ENCODE measurements around the gene AMHR2.

AMHR2 gene

GRCh38 chr12:53453953-53454640, 30.4 kb downstream of the AMHR2 start:
- no peak for DNase-seq

GRCh38 chr12:53454707-53455106, 31.1 kb downstream of the AMHR2 start:
- DNase-seq: no peak

- DNase-seq: no peak
These were observed 33.2 kb downstream of the AMHR2 start for GRCh38 chr12:53456654-53457366.

GRCh38 chr12:53459097-53459496, 35.4 kb downstream of the AMHR2 start:
- DNase-seq: no peak

DNA sequence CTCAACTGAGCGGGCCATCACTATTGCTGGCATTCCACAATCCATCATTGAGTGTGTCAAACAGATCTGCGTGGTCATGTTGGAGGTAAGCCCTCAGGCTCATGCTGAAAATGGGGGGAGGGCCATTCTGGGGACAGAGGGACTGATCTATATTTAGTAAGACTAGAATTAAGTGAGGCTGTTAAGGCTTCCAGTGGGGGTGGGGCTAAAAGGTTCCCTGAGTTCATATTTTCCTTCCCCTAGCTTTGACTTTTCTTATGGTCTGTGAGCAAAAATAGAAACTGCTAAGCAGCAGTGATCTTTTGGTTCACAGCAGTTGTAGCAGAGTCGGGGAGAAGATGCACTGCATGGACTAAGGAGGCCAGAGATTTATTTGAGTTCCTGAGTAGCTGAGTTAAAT, 37.4 kb downstream of the AMHR2 start:
- DNase-seq: no peak

DNA sequence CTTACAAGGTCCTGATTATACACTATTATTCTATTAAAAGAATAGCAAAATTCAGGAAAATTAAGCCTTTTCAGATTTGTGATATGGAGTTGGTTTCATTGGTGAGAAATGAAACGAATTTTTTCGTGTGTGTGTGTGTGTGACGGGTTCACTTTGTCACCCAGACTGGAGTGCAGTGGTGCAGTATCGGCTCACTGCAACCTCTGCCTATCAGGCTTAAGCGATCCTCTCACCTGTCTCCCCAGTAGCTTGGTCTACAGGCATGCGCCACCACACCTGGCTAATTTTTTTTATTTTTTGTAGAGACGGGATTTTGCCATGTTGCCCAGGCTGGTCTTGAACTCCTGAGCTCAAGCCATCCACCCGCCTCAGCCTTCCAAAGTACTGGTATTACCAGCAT, 37.9 kb downstream of the AMHR2 start:
- no peak for DNase-seq

DNA sequence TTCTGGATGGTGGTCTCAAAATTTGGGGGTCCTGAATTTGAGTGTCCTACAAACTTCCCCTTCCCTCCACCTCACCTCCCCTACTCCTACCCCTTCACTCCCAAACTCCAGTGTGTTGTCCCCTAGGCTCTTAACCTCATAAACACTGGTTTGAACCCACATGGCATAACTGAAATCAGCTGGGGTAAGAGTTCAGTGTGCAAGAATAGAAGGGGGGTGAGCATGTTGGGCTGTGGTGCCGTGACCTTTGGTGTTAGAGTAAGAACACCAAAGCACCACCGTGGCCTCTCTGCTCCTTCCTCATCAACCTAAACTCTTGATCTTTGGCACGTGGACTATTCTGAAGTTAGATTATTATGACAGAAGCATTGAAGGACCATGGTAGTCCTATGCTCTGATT, 39.3 kb downstream of the AMHR2 start:
- no peak for DNase-seq

DNA sequence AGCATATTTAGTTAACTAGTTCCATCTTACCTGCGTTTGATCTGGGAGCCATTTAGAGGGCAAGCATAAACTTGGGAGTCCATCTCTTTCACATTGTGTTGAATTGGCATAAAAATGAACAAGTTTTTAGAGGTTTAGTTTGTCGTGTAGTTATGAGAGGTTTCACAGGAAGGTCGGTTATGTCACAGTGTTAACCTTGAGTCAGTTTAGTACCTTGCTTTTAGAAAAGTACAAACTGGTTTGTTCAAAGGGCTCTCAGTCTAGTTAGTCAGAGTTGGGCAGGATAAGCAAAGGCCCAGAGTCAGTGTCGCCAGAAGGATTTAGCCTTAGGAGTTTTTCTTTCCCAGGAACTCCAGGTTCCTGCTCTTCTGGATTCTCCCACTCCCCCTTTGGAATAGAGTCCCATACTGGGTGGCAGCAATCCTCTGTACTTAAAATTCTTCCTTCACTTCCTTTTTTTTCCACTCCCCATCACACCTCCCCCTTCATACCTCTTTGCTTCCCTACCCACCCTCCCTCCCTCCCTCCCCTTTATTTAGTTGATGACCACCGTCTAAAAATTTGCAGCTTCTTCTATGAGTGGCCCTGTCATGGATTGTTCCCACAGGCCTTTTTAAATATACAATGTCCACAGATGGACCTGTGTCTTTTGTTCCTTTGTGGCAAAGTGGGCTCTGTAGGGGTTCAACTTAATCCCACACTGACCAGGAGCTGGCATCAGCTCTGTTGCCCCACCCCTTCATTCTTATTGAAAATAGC, 40.3 kb downstream of the AMHR2 start:
- DNase-seq: no peak

- no peak for DNase-seq
These were observed 41.2 kb downstream of the AMHR2 start for GRCh38 chr12:53464685-53465418.

- no peak for DNase-seq
These were observed 42.0 kb downstream of the AMHR2 start for GRCh38 chr12:53465679-53466078.

- no peak for DNase-seq
These were observed 43.0 kb downstream of the AMHR2 start for GRCh38 chr12:53466640-53467039.

DNA sequence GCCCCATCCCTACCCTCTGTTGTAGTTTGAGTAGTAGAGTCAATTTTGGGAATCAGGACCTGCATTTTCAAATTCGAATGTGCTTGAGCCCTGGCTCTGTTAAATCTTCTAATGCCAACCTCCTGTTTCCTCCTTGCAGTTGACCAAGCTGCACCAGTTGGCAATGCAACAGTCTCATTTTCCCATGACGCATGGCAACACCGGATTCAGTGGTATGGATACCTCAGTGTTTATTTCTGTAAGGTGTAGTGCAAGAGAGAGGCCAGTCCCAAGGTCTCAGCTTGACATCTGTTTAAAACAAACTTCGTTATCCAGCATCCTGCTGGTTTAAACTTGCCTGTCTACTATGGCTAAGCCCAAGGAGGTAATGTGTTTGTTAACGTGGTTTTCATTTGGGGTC, 43.4 kb downstream of the AMHR2 start:
- no peak for DNase-seq

GRCh38 chr12:53467880-53468279, 44.2 kb downstream of the AMHR2 start:
- no peak for DNase-seq

DNA sequence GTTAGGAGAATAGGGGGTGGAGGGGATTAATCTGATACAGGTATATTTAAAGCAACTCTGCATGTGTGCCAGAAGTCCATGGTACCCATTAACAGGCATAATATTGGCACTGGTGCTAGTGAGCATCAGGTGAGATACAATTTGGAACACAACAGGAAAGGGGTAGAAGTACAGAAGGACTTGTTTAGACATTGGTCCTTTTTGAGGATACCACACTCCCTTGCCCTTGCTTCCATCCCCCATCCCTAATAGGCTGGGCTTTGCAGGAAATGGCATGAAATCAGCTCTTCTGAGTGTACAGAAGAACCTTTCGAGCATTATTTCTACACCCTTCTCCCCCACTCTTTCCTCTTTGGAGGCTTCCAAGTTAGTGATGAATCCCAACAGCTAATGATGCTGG, 44.6 kb downstream of the AMHR2 start:
- DNase-seq: no peak

DNA sequence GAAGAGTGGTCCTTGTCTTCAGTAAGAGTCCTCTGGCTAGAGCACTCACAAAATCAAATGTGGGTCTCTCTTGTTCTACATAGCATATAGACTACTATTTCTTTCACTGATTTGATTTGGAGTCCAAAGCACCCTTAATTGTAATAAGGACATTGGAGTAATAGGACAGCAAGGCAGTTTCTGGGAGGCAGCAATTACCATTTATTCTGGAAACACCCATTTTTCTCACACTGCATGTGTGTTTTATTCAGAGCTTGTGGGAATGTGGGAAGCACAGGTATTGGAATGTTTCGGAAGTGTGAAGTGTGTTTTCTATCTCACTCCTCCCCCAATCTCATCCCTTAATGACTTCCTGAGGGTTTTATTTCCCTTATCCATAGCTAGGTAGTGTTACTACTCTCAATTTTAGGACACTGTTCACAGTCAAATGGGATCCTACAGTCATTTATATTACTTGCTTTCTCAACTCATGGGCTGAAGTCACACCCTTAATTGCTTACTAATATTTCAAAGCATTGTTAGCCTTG, 48.5 kb downstream of the AMHR2 start:
- no peak for DNase-seq

- no peak for DNase-seq
These were observed 50.4 kb downstream of the AMHR2 start for GRCh38 chr12:53474077-53474476.

DNA sequence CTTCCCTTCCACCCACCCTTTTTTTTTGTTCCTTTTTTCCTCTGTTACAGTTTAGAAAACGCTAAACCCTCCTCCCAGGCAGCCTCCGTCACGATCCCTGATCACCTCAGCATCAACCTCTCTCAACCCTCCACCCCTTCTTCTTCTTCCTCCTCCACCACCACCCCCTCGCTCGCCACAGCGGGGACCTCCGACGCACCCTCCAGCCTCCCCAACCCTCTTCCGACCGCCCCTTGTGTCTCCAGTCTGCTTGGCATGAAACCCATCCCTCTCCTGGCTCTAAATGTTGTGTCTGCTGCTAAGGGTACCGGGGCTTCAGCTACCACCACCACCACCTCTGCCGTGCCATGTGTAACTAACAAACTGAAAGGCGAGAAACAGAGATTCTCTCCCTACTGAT, 51.2 kb downstream of the AMHR2 start:
- DNase-seq: no peak

DNA sequence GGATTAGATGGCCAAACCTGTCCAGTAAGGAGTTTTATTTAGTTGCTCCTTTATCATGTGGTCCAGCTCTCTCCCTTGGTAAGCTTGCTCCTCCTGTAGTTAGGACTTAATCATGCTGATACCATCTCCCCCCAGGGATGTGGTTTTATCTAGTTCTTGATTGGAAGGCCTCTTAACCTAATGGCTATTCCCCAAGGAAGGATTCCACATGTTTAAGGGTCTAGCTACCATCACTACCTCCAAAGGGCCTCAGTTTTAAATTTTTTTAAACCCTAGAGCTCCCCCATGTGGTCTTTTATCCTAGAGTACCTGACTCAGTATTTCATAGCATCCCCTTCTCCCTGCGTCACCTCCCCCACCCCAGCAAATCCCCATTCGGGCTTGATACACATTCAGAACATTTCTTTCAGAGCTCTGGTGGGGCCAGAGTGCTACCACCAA, 53.1 kb downstream of the AMHR2 start:
- DNase-seq: no peak

- DNase-seq: no peak
These were observed 55.2 kb downstream of the AMHR2 start for GRCh38 chr12:53478865-53479264.

GRCh38 chr12:53479331-53479730, 55.7 kb downstream of the AMHR2 start:
- DNase-seq: no peak

- peak; percentile 48 for DNase-seq
These were observed 57.1 kb downstream of the AMHR2 start for GRCh38 chr12:53480491-53481442.

All from islet precursor cell (in vitro differentiated cells).